GM13977 (cell line): ENCODE measurements around the gene OSCP1.

Experiments
- DNase-seq: peaks from one replicate; pipeline ENCODE4 v3.0.0; 2012; ENCODE audit warnings: low spot score
- CTCF ChIP-seq: IDR thresholded peaks from 2 replicates; pipeline ENCODE4 v1.5.1; 2012; ENCODE audit warnings: mild to moderate bottlenecking, control low read depth; ENCODE audit not compliant: insufficient read depth; ENCODE audit errors: extremely low read depth, missing control alignments
- in situ Hi-C: fragments of 300-500 bp; cut with MboI; formaldehyde crosslinking; loops from one replicate; pipeline ENCODE4 v1.12.0; 2022; ENCODE audit warnings: low sequenced_read_pairs, low pct_unique_long_range_greater_than_20kb, mixed read lengths, inconsistent platforms; ENCODE audit not compliant: unreplicated experiment

Gene OSCP1

DNA sequence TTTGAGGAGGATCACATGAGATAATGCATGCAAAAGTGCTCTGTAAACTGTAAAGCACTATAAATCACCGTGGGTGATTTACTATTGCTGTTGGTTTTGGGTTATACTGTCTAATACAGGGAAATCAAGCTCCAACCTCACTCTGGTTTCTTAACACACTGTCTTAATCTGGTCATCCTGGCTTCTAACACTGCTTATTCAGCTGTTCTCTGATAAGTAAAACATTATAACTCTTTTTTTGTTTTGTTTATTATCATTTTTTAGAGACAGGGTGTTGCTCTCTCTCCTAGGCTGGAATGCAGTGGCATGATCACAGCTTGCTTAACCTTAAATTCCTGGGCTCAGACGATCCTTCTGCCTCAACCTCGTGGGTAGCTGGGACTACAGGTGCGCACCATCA lies 30.7 kb downstream of the OSCP1 start:
- no peak for DNase-seq
- in situ Hi-C loops = loop anchor here (25.0 kb wide), 1 partner anchor 282 kb away; the partner anchor contains the start of genes COL8A2 and TRAPPC3
- TF ChIP-seq CTCF = no peak

GRCh38 chr1:36419140-36419539 lies 31.1 kb downstream of the OSCP1 start:
- in situ Hi-C loops = loop anchor here (25.0 kb wide), 1 partner anchor 282 kb away; the partner anchor contains the start of genes COL8A2 and TRAPPC3
- no peak for TF ChIP-seq CTCF
- no peak for DNase-seq

- in situ Hi-C loops = loop anchor here (25.0 kb wide), 1 partner anchor 281 kb away; the partner anchor contains the start of genes COL8A2 and TRAPPC3
- no peak for TF ChIP-seq CTCF
- DNase-seq = no peak
Observed at GRCh38 chr1:36417931-36418330, 32.3 kb downstream of the OSCP1 start.

DNA sequence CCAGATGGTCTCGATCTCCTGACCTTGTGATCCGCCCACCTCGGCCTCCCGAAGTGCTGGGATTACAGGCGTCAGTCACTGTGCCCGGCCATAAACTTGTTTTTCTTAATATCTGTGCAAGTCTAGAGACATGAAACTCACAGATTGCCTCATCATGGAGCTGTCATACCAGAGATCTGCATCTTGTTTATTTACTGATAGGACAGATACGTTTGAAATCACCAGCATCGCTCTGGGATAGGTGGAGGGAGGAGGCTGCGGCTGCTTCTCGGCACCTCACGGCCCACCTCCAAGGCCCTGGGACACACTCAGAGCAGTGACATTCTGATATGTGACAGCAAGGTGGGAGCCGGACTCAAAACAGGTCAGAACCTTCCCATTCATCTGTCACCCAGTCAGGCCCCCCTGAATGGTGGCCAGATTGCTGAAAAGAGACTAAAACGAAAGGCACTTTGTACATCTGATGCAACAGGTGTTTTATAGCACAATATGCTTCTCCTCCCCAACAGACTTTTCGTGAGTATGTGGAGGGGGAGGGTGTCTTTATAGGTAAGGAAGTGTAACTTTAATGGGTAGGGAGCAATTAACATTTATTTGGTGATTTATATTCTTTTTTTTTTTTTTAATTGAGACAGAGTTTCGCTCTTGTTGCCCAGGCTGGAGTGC lies 34.5 kb downstream of the OSCP1 start:
- no peak for DNase-seq
- TF ChIP-seq CTCF = no peak
- in situ Hi-C loops = loop anchor here (25.0 kb wide), 1 partner anchor 278 kb away; the partner anchor contains the start of genes COL8A2 and TRAPPC3

DNA sequence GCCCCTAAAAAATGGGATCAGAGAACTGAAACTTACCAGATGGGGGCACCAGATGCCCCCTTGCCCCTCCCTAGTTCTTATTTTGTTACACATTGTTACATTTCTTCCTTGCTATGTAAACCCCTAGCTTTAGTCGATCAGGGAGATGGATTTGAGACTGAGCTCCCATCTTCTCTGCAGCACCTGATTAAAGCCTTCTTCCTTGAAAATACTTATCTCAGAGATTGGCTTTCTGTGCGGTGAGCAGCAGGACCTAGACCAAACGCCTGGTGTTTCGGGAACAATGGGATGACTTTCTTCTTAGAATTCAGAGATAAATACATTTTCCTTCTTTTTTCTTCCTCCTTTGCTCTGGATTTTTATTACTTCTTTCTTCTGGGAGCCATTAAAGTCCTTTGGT lies 35.9 kb downstream of the OSCP1 start:
- DNase-seq = no peak
- in situ Hi-C loops = loop anchor here (25.0 kb wide), 1 partner anchor 277 kb away; the partner anchor contains the start of genes COL8A2 and TRAPPC3
- TF ChIP-seq CTCF = no peak

- TF ChIP-seq CTCF = peak; percentile 2
- in situ Hi-C loops = loop anchor here (25.0 kb wide), 1 partner anchor 275 kb away; the partner anchor contains the start of genes COL8A2 and TRAPPC3
- DNase-seq = no peak
Observed at GRCh38 chr1:36411674-36412648, 38.3 kb downstream of the OSCP1 start.
